ENCODE measurements around the gene NFASC.
A peak's percentile ranks its signal among the peaks of the same experiment; 100 is the strongest.

DNA sequence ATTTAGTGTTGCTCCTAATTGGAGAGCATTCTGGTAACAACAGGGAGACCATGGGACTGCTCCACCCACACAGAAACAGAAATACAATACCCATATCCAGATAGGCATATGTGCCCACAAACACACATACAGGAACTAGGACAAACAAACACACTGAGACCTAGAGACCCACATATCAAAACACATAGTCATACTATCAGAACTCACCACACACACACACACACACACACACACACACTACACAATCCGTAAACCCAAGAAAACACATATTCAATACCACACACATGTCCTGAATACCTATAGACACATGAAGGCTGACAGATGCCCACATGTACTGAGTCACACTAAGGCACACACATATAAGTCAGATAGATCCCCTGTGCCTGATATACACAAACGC, 3.5 kb upstream of the NFASC start:
- TF ChIP-seq, protein P1, sequence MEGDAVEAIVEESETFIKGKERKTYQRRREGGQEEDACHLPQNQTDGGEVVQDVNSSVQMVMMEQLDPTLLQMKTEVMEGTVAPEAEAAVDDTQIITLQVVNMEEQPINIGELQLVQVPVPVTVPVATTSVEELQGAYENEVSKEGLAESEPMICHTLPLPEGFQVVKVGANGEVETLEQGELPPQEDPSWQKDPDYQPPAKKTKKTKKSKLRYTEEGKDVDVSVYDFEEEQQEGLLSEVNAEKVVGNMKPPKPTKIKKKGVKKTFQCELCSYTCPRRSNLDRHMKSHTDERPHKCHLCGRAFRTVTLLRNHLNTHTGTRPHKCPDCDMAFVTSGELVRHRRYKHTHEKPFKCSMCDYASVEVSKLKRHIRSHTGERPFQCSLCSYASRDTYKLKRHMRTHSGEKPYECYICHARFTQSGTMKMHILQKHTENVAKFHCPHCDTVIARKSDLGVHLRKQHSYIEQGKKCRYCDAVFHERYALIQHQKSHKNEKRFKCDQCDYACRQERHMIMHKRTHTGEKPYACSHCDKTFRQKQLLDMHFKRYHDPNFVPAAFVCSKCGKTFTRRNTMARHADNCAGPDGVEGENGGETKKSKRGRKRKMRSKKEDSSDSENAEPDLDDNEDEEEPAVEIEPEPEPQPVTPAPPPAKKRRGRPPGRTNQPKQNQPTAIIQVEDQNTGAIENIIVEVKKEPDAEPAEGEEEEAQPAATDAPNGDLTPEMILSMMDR (tag by site-specific recombination; IDR thresholded peaks at IDR 0.05): no peak
- TF ChIP-seq ZNF777 (tag by site-specific recombination; IDR thresholded peaks at IDR 0.05; ENCODE audit: borderline replicate concordance) (no peak), EGR2 (tag by site-specific recombination; IDR thresholded peaks at IDR 0.05; ENCODE audit: low read depth) (peak; percentile 68), ZNF324 (tag by site-specific recombination; IDR thresholded peaks at IDR 0.05) (no peak), ZNF24 (tag by site-specific recombination; IDR thresholded peaks at IDR 0.05) (no peak), GLIS1 (tag by site-specific recombination; IDR thresholded peaks at IDR 0.05) (no peak), BCL11B (tag by site-specific recombination; IDR thresholded peaks at IDR 0.05; ENCODE audit: low read depth) (no peak), ZNF555 (tag by site-specific recombination; conservative IDR thresholded peaks at IDR 0.05) (no peak), ZNF121 (tag by site-specific recombination; IDR thresholded peaks at IDR 0.05) (no peak)
- TF ChIP-seq, protein P2, sequence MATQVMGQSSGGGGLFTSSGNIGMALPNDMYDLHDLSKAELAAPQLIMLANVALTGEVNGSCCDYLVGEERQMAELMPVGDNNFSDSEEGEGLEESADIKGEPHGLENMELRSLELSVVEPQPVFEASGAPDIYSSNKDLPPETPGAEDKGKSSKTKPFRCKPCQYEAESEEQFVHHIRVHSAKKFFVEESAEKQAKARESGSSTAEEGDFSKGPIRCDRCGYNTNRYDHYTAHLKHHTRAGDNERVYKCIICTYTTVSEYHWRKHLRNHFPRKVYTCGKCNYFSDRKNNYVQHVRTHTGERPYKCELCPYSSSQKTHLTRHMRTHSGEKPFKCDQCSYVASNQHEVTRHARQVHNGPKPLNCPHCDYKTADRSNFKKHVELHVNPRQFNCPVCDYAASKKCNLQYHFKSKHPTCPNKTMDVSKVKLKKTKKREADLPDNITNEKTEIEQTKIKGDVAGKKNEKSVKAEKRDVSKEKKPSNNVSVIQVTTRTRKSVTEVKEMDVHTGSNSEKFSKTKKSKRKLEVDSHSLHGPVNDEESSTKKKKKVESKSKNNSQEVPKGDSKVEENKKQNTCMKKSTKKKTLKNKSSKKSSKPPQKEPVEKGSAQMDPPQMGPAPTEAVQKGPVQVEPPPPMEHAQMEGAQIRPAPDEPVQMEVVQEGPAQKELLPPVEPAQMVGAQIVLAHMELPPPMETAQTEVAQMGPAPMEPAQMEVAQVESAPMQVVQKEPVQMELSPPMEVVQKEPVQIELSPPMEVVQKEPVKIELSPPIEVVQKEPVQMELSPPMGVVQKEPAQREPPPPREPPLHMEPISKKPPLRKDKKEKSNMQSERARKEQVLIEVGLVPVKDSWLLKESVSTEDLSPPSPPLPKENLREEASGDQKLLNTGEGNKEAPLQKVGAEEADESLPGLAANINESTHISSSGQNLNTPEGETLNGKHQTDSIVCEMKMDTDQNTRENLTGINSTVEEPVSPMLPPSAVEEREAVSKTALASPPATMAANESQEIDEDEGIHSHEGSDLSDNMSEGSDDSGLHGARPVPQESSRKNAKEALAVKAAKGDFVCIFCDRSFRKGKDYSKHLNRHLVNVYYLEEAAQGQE (tag by site-specific recombination; IDR thresholded peaks at IDR 0.05): no peak
